ENCODE data around the gene LRIF1. TPM values are rescaled to one million over a fixed set of nuclear protein-coding genes. Genes with fewer than 3 reads are reported as not detected.

LRIF1 gene
- polyA plus RNA-seq, 1 donor (not counting 4 experiments of a cell fraction or from before 2014, with no cell fraction given), result 12.0 TPM

DNA sequence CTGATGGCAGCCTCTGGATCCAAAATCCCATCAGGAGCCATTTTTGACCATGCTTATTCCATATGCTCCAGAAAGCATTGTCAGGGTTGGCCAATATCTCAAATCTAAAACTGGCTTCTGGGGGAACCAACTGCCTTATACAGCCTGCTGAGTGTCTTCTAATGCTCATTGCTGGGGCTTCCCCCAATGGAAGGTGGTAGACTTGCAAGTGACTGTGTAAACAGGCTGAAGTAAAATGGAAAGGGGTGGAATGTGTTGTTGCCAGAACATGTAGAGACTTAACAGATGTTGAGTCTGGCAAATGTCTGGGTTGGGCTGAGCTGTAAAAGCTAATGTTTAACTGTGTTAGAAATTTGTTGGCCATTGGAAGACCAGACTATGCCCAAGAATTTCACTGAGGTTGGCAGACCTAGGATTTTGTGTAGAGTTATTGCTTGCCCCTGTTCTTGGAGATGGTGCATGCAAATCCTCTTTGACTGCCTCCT lies 22.7 kb upstream of the LRIF1 start:
- H3K4me3 ChIP-seq (ENCODE audit: control insufficient read depth in 2 of 3, extremely low read depth in 1 of 3, insufficient read depth in 2 of 3, low read depth in 1 of 3, low read length in 3 of 3), result no peak overlapping the region
- no peak overlapping the region for H3K4me2 ChIP-seq (ENCODE audit: control insufficient read depth, extremely low read depth, insufficient read depth, low read depth, low read length)
- no peaks in the 10 kb centered on the region for H3K4me1 ChIP-seq (ENCODE audit: control insufficient read depth, extremely low read depth, insufficient read depth, low read length)
- H3K9me1 ChIP-seq (ENCODE audit: control insufficient read depth, extremely low read depth, insufficient read depth, low read length), result no peaks in the 10 kb centered on the region
- H3K79me2 ChIP-seq (ENCODE audit: control insufficient read depth, insufficient read depth, low read length), result no peaks in the 10 kb centered on the region
- H3K27me3 ChIP-seq (ENCODE audit: control insufficient read depth, extremely low read depth, insufficient read depth, low read length), result no peaks in the 10 kb centered on the region
- H3K9ac ChIP-seq (ENCODE audit: control insufficient read depth, extremely low read depth, insufficient read depth, low read length), result no peak overlapping the region
- no peak overlapping the region for H2AFZ ChIP-seq (ENCODE audit: control insufficient read depth, low read length)
- H3K27ac ChIP-seq (ENCODE audit: control insufficient read depth, insufficient read depth, low read length), result no peak overlapping the region
- no peaks in the 10 kb centered on the region for H3K36me3 ChIP-seq (ENCODE audit: control insufficient read depth in 2 of 2, extremely low read depth in 1 of 2, insufficient read depth in 2 of 2, low read length in 2 of 2)
- dilution Hi-C loops (cut with MboI; ENCODE audit: extremely low pct_ligation_motif_present, low sequenced_read_pairs), result no loop called here
- DNase-seq (ENCODE audit: low read depth, low spot score), result no peak
- TF ChIP-seq, protein P1, sequence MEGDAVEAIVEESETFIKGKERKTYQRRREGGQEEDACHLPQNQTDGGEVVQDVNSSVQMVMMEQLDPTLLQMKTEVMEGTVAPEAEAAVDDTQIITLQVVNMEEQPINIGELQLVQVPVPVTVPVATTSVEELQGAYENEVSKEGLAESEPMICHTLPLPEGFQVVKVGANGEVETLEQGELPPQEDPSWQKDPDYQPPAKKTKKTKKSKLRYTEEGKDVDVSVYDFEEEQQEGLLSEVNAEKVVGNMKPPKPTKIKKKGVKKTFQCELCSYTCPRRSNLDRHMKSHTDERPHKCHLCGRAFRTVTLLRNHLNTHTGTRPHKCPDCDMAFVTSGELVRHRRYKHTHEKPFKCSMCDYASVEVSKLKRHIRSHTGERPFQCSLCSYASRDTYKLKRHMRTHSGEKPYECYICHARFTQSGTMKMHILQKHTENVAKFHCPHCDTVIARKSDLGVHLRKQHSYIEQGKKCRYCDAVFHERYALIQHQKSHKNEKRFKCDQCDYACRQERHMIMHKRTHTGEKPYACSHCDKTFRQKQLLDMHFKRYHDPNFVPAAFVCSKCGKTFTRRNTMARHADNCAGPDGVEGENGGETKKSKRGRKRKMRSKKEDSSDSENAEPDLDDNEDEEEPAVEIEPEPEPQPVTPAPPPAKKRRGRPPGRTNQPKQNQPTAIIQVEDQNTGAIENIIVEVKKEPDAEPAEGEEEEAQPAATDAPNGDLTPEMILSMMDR (optimal IDR thresholded peaks at IDR 0.05 in 1 of 3, IDR thresholded peaks at IDR 0.05 in 1 of 3, conservative IDR thresholded peaks at IDR 0.05 in 1 of 3; ENCODE audit: extremely low read depth in 1 of 3, insufficient read depth in 2 of 3, low read length in 3 of 3), result no peak
- no peak for TF ChIP-seq EZH2 (IDR thresholded peaks at IDR 0.05; ENCODE audit: low read length)
- FAIRE-seq, result no peak
- no peaks in the 10 kb centered on the region for H3K9me3 ChIP-seq (ENCODE audit: control insufficient read depth, low read depth, low read length)
- no peaks in the 10 kb centered on the region for H4K20me1 ChIP-seq (ENCODE audit: control insufficient read depth, extremely low read depth, insufficient read depth, low read length)

DNA sequence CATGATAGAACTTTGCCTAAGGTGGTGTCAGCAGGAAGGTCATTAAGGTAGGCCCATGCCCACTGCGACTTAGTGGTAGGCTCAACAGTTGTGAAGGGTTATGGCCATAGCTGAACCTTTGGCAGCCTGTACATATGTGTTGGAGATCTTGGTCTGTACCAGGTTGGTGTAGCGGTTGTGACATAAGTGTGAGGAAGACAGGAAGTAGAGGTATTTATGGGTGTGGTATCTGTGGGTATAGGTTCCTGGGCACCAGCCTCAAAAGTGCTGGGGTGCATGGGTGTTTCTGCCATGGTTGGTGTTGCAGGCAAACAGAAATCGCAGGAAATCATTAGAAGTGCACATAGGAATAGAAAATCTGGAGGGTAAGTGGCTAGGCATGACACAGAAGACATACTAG lies 18.6 kb upstream of the LRIF1 start:
- no peaks in the 10 kb centered on the region for H3K9me1 ChIP-seq (ENCODE audit: control insufficient read depth, extremely low read depth, insufficient read depth, low read length)
- H3K4me3 ChIP-seq (ENCODE audit: control insufficient read depth in 2 of 3, extremely low read depth in 1 of 3, insufficient read depth in 2 of 3, low read depth in 1 of 3, low read length in 3 of 3), result no peak overlapping the region
- H4K20me1 ChIP-seq (ENCODE audit: control insufficient read depth, extremely low read depth, insufficient read depth, low read length), result no peaks in the 10 kb centered on the region
- no peak overlapping the region for H3K9ac ChIP-seq (ENCODE audit: control insufficient read depth, extremely low read depth, insufficient read depth, low read length)
- H3K4me1 ChIP-seq (ENCODE audit: control insufficient read depth, extremely low read depth, insufficient read depth, low read length), result no peaks in the 10 kb centered on the region
- no peaks in the 10 kb centered on the region for H3K36me3 ChIP-seq (ENCODE audit: control insufficient read depth in 2 of 2, extremely low read depth in 1 of 2, insufficient read depth in 2 of 2, low read length in 2 of 2)
- H3K27me3 ChIP-seq (ENCODE audit: control insufficient read depth, extremely low read depth, insufficient read depth, low read length), result no peaks in the 10 kb centered on the region
- no peak for DNase-seq (ENCODE audit: low read depth, low spot score)
- H3K9me3 ChIP-seq (ENCODE audit: control insufficient read depth, low read depth, low read length), result no peaks in the 10 kb centered on the region
- no peak overlapping the region for H3K27ac ChIP-seq (ENCODE audit: control insufficient read depth, insufficient read depth, low read length)
- no peak overlapping the region for H2AFZ ChIP-seq (ENCODE audit: control insufficient read depth, low read length)
- no peak overlapping the region for H3K4me2 ChIP-seq (ENCODE audit: control insufficient read depth, extremely low read depth, insufficient read depth, low read depth, low read length)
- no peak for TF ChIP-seq EZH2 (IDR thresholded peaks at IDR 0.05; ENCODE audit: low read length)
- TF ChIP-seq, protein P1 (optimal IDR thresholded peaks at IDR 0.05 in 1 of 3, IDR thresholded peaks at IDR 0.05 in 1 of 3, conservative IDR thresholded peaks at IDR 0.05 in 1 of 3; ENCODE audit: extremely low read depth in 1 of 3, insufficient read depth in 2 of 3, low read length in 3 of 3), result no peak
- no peaks in the 10 kb centered on the region for H3K79me2 ChIP-seq (ENCODE audit: control insufficient read depth, insufficient read depth, low read length)
- dilution Hi-C loops (cut with MboI; ENCODE audit: extremely low pct_ligation_motif_present, low sequenced_read_pairs), result no loop called here
- no peak for FAIRE-seq
